Measurements from ENCODE around the gene ASB2. TPM values are rescaled to one million over a fixed set of nuclear protein-coding genes. Genes with fewer than 3 reads are reported as not detected.

ASB2 gene
- total RNA-seq, 1 experiment from 2014 or later, result 0.35 TPM

GRCh38 chr14:93984987-93985410 lies 8.6 kb upstream of the ASB2 start:
- WGBS (ENCODE audit: extremely low coverage, insufficient read length, low lambda C conversion rate), result no CpG with 5 or more reads among the region's 7 CpGs
- H3K56ac ChIP-seq (ENCODE audit: insufficient read length, low read depth, low read length), result no peak overlapping the region
- H3K23me2 ChIP-seq (ENCODE audit: insufficient read length, low read depth, low read length, poor library complexity, severe bottlenecking), result no peaks in the 10 kb centered on the region
- no peak overlapping the region for H2BK20ac ChIP-seq (ENCODE audit: low read depth, low read length, poor library complexity, severe bottlenecking)
- H2BK120ac ChIP-seq (ENCODE audit: low read depth, low read length, poor library complexity, severe bottlenecking), result no peak overlapping the region
- H3K27me3 Mint-ChIP-seq (ENCODE audit: low read depth), result no peaks in the 10 kb centered on the region; the same call in 1 of the 2 replicates
- no peak overlapping the region for H3T11ph ChIP-seq (ENCODE audit: low read length)
- no peaks in the 10 kb centered on the region for H3K36me3 Mint-ChIP-seq (ENCODE audit: insufficient read depth in 1 of 3, low read depth in 3 of 3)
- H2AK5ac ChIP-seq (ENCODE audit: insufficient read length, low read length), result no peak overlapping the region
- peak; percentile 59 for TF ChIP-seq CTCF (conservative IDR thresholded peaks at IDR 0.05)
- H3K18ac ChIP-seq (ENCODE audit: insufficient read length, low read depth, low read length), result no peak overlapping the region
- H2BK12ac ChIP-seq (ENCODE audit: insufficient read length, low read depth, low read length), result no peak overlapping the region
- H4K5ac ChIP-seq (ENCODE audit: insufficient read length, low read depth, low read length), result no peak overlapping the region
- H3K9ac ChIP-seq (ENCODE audit: extremely low read depth, insufficient read length, low read length), result no peak overlapping the region
- no peak overlapping the region for H3K4me2 ChIP-seq (ENCODE audit: insufficient read depth, insufficient read length, low read length)
- H3K9me3 ChIP-seq (ENCODE audit: control insufficient read depth, low read depth, low read length), result no peaks in the 10 kb centered on the region
- no peaks in the 10 kb centered on the region for H4K20me1 ChIP-seq (ENCODE audit: control insufficient read depth, insufficient read depth, insufficient read length)
- no peak overlapping the region for H4K8ac ChIP-seq (replicated peaks; ENCODE audit: insufficient read length, low read depth, low read length)
- H4K91ac ChIP-seq (ENCODE audit: insufficient read length, low read depth, low read length), result no peak overlapping the region
- H3K9me3 Mint-ChIP-seq, result no peaks in the 10 kb centered on the region; a peak in 2 of 5 replicates
- H3K79me1 ChIP-seq (ENCODE audit: insufficient read depth, low read depth, low read length, poor library complexity, severe bottlenecking), result no peaks in the 10 kb centered on the region
- no peak overlapping the region for H3K27ac Mint-ChIP-seq
- no peak overlapping the region for H2BK15ac ChIP-seq (ENCODE audit: low read depth, low read length)
- no peak overlapping the region for H3K23ac ChIP-seq (ENCODE audit: insufficient read length, low read depth, low read length)
- no peak overlapping the region for H2BK5ac ChIP-seq (ENCODE audit: insufficient read length, low read length)
- no peak overlapping the region for H3K27ac ChIP-seq (ENCODE audit: insufficient read length, low read depth, low read length)
- no peaks in the 10 kb centered on the region for H3K4me1 ChIP-seq (ENCODE audit: insufficient read depth, low read length)
- no peaks in the 10 kb centered on the region for H3K27me3 ChIP-seq (ENCODE audit: insufficient read depth, low read length)
- no peak overlapping the region for H3K4ac ChIP-seq (ENCODE audit: low read depth, low read length)
- peak; percentile 65 for DNase-seq
- H3K4me1 Mint-ChIP-seq, result peaks cover 25 to 48% of the 10 kb centered on the region in 2 experiments
- no peak overlapping the region for H3K14ac ChIP-seq (ENCODE audit: insufficient read depth, low read length)
- no peak overlapping the region for H3K4me3 Mint-ChIP-seq
- H2AFZ ChIP-seq (ENCODE audit: low read length), result no peak overlapping the region
- H3K79me2 ChIP-seq (ENCODE audit: insufficient read depth, low read length), result no peaks in the 10 kb centered on the region
